Stimulated activated CD4-positive, alpha-beta T cell treated with anti-CD3 and anti-CD28 coated beads, Interleukin-1b, Interleukin-23, amount 100 ng/mL, for 1 hour (primary cell): ENCODE measurements around the gene PNPO.
A peak's percentile ranks its signal among the peaks of the same experiment; 100 is the strongest.
"Not testable (repeated sequence)": the region's sequence is repeated elsewhere in the genome, so short reads cannot be mapped to it uniquely, and the experiment has no call there.

ENCODE experiments used
- DNase-seq, 2 donors: peaks; one replicate each; pipeline ENCODE4 v3.0.0-alpha.2; 2020; ENCODE audit warnings: low read depth in 2 of 2

The PNPO gene

DNA sequence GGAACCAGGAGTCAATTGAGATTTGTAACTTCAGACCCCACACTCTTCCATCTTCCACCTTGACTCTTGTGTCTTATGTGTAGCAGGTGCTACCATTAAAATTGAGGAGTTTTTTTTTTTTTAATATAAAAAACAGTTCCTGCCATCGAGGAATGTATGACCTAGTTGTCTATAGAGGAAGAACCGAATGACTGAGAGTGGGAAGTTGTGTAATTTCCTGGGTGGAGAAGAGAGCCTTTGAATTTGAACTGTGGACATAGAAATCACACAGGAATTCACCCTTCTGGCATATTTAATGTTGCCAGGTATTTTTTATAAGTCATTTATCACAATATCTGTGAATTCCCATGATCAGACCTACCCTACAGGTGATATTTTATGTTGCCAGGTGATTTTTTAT is 23.4 kb upstream of the PNPO start:
- no peak for DNase-seq

DNA sequence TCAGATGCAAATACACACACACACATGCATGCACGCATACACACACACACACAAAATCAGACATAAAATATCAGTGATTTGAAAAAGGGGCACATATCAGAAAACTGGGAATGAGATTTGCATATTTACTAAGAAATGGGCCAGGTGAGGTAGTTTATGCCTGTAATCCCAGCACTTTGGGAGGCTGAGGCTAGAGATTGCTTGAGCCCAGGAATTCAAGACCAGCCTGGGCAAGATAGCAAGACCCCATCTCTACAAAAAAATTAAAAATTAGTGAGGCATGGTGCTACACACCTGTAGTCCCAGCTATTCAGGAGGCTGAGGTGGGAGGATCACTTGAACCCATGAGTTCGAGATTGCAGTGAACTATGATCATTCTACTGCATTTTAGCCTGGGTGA is 22.4 kb upstream of the PNPO start:
- no peak for DNase-seq

DNA sequence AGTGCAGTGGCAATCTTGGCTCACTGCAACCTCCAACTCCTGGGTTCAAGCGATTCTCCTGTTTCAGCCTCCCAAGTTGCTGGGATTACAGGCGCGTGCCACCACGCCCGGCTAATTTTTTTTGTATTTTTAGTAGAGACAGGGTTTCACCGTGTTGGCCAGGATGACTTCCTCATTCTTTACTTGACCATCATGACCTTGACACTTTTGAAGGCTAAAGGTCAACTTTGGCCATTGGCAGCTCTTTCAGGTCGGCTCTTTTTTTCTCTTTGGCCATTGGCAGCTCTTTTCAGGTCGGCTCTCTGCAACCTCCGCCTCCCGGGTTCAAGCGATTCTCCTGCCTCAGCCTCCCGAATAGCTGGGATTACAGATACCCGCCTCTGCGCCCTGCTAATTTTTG is 21.5 kb upstream of the PNPO start:
- DNase-seq: not testable (repeated sequence)

DNA sequence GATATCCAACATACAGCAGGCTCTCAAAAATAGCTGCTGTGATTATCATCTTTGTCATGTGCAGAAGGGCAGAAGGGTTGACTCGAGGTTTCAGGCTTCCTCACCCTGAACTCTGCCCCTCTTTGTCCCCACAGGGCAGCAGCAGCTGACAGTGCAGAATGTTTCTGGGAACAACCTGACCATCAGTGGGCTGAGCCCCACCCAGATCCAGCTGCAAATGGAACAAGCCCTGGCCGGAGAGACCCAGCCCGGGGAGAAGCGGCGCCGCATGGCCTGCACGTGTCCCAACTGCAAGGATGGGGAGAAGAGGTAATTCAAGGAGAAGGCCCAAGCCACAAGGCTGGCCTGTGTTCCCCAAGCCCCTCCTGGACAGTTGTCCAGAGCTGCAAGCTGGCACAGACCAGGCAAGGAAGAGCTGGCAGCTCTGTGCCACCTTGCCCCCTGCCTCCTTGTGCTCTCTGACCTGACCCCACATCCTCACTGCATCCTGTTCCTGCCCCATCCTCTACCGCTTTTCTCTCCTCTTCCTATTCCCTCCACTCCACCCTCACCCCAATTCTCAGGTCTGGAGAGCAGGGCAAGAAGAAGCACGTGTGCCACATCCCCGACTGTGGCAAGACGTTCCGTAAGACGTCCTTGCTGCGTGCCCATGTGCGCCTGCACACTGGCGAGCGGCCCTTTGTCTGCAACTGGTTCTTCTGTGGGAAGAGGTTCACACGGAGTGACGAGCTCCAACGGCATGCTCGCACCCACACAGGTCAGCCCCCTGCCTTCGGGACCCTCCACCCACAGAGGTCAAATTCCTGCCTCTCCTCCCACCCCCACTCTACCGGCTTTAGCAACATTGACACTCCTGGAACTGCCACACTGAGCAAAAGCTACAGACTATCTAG is 16.3 kb upstream of the PNPO start:
- no peak for DNase-seq

DNA sequence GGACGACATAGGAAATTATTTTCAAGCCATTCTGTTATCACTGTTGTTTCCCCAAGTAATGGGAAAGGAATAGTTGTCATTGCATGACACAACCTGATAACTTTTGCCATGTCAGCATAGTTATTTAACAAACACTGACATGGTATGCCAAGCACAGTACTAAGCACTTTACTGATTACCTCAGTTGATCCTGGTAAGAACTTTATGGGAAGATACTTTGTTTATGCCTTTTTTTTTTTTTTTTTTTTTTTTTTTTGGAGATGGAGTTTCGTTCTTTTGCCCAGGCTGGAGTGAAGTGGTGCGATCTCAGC is 15.7 kb upstream of the PNPO start:
- DNase-seq: no peak

DNA sequence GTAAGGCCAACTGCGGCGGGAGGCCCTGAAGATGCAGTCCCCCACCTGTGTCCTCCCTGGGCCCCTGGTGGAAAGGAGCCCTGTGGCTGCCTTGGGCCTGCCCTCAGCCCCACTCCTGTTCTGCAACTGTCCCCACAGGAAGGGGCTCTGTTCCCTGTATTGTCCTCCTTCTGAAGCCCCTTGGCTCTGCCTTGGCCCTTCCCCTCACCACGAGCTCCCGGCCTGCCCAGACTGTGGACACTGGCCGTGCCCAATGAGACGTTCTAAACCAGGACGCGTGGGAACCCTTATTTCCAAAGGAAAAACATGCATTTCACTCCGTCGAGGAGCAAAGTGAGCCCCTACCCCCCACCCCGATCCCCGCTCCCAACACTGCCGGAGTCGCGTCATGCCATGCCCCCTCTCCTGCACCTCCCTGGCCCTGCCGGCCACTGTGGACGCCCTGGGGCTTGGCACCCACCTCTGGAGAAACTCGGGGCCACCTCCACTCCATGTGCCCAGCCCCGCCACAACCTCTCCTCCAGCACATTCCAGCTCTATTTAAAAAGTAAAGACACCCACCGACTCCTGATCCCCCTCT is 13.5 kb upstream of the PNPO start:
- no peak for DNase-seq

DNA sequence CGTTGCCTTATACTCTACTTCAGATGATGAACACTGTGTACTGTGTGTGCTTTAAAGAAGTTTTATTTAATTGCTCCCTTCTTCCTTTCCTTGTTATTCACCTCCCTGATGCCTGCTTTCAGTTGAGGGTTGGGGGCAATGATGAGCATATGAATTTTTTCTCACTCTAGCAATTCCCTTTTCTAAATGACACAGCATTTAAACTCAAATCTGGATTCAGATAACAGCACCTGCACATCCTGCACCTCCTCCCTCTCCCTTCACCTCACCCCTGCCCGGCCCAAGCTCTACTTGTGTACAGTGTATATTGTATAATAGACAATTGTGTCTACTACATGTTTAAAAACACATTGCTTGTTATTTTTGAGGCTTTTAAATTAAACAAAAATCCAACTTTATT is 13.0 kb upstream of the PNPO start:
- DNase-seq: no peak

DNA sequence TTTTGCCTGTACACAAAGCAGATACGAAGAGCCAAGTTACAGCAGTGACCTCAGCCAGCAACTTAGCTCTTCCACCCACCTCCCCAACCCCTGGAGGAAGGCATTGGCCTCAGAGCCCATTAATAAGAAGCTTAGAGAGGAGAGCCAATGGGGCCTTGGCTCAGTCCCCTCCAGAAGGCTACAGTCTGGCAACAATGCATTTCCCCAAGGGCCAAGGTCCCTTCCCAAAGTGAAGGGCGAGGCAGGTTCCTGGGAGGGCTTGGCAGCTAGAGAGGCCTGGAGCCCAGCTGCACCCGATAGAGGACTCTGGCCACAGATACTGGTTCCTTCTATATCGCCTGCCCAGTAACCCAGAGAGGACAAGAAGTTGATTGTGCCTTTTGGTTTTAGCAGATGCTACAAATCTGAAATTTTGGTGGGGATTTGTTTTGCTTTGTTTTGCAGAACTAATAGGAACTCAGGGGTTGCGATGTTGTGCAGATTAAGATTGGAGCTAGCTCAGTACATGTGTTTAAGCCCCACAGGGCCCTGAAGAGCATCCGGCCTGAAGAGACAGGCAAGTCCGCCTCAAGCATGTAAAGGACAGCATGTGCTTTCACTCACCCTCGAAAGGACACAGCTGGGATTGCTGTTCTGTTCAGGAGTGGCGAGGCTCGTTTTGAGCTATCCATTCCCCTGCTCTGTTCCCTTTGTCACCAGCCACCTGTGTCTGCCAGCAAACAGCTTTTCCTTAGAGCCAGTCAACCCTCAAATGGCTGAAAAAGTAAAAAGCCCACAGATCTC is 12.0 kb upstream of the PNPO start:
- no peak for DNase-seq

DNA sequence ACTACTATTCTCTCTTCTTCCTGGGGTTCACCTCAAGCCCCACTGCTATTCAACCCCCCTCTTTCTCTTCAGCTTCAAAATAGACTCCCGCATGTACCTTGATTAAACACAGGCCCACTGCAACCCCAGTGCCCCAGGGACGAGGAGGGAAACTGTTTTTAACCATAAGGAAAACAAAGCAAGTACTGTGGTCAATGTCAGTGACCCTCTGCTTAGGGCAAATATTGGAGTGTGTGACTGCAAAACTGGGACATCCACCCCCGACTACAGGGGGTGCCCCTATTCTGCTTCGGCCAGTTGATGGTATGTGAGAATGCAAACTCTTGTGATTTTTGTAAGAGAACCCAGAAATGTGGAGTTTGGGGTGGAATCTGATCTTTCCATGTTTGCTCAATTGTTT is 9.5 kb upstream of the PNPO start:
- DNase-seq: no peak

DNA sequence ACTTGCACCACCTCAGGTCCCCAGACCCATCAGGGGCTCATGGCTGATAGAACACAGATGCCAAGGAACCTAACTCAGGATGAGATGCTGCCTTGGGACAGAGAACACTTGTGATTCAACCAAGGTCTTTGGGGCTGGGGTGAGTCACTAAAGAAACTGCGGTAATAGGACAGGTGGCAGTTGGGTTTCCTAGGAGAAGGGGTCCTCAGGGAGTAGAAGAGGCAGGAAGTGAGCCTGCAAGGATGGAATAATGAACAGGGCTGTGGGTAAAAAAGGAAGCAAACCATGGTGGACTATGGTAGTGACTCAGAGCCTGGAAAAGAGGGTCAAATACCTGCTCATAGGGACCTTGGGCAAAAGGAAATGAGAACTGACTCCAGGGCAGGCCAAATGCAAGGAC is 6.5 kb upstream of the PNPO start:
- no peak for DNase-seq

DNA sequence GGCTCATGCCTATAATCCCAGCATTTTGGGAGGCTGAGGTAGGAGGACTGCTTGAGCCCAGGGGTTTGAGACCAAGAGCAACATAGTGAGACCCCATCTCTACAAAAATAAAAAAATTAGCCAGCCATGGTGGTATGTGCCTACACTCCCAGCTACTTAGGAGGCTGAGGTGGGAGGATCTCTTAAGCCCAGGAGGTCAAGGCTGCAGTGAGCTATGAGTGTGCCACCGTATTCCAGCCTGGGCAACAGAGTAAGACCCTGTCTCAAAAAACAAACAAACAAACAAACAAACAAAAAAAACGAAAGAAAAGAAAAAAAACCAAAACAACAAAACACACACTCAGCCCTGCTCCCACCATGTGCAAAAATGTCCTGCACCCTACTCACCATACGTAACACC is 5.9 kb upstream of the PNPO start:
- DNase-seq: not testable (repeated sequence)

DNA sequence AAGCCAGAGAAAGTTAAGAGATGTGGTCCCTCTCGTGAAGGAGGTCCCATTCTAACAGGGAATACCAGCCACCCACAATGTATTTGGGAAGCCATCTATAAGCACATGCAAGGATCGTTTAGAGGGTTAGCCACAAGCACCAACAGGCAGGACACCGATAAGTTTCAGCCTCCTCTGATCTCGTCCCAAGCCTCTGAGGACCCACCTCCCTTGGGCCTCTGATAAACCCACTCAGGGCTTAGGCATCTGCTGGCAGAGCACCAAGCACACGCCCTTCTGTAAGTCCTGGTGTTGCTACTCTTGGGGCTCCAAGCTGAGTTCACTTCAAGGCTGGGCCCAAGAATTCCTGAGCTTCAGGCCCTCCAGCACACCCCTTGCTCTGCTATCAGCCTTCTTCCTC is 5.4 kb upstream of the PNPO start:
- DNase-seq: no peak

DNA sequence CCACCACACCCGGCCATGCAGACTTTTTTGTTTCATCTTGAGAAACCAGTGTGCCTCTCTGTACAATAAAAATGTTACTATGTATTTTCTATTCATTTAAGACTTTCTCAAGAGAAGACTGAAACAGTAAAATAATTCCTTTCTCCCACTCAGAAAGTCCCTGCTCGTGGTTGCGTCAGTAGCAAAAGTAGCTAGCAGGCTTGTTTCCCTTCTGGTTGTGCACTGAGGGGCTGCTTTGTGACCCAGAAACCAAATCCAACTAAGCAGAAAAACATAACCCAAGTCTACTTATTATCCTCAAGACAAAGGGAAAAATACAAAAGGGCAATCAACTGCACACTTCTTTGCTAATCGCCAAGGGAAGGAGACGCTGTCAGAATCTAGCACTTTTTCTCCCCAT is 3.4 kb upstream of the PNPO start:
- DNase-seq: no peak

DNA sequence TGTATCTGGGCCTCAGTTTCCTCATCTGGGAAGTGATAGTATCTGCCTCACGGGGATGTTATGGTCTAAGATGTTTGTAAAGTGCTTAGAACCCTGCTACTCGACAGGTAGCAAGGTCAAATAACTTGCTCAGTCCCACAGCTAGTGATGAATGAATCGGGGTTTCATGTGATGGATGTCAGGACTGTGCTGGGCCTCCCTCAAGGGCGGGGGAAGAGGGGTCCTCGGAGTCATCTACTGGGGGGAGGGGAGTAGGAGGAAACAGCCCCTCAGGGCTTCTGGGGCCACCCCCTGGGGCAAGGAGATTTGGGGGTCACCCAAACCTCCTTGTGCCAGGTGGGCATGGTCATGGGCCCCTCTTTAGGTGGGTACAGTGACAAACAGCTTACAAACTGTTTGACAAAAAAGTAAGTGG is 732 bp downstream of the PNPO start:
- DNase-seq: no peak

DNA sequence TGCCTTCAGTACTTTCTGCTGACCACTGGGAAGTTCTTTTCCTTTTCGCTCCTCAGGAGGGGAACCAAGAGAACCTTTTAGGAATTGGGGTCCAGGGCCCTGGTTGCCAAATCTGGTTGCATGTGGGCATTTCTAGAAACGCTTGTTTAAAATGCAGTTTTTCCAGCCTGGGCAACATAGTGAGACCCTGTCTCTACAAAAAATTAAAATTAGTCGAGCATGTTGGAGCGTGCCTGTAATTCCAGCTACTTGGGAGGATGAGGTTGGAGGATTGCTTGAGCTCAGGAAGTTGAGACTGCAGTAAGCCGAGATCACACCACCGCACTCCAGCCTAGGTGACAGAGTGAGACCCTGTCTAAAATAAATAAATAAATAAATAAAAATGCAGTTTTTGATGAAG is 1.2 kb downstream of the PNPO start:
- DNase-seq: no peak

DNA sequence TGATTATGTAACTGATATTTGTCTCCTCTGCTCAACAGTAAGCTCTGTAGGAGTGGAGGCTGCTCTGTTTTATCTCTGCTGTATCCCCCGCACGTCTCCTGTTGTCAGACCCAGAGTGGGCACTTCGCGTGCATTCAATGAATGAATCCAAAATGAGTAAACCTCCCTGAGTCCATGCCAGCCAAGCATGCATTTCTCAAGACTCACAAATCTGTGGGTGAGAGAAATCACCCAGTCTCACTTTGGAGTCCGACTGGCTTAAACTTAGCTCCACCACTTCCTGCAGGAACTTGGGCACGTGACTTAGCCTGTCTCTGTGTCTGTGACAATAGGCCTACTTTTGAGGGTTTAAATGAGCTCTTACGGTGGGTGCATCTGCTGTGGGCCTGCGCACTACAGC is 3.7 kb downstream of the PNPO start:
- no peak for DNase-seq

DNA sequence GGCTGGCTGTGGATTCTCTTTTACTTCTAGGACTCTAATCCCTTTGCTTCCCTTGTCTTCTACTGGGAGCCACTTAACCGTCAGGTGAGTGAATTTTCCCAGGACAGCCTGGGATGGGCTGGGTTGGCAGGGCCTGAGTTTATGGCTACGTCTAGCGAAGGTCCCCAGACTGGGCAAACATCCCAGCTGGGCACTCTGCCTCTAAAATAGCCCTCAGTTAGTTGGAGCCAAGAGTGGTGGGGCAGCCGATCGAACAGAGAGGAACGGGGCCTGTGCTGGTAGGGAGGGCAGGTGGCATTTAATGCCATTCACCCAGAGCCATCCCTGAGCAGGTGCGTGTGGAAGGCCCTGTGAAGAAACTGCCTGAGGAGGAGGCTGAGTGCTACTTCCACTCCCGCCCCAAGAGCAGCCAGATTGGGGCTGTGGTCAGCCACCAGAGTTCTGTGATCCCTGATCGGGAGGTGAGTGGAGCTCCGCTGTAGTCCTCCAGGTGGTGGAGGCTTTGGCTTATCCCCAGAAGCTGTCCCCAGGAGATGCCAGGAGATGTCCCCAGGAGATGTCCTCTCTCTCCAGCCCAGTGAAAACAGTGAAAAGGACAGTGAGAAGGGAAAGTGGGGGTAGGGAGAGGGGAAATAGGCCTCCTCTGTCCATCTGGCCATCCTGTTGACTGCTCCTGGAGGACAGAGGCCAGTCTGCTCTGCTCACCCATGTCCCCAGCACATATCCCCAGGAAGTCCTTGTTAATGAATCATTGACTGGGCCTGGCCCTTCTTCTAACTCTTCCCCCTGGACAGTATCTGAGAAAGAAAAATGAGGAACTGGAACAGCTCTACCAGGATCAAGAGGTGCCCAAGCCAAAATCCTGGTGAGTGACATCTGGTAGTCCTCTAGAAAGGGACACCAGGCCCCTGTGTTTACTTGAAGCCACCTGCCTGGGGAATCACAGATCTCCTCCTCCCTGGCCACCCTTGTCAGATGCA is 4.4 kb downstream of the PNPO start:
- DNase-seq: no peak

DNA sequence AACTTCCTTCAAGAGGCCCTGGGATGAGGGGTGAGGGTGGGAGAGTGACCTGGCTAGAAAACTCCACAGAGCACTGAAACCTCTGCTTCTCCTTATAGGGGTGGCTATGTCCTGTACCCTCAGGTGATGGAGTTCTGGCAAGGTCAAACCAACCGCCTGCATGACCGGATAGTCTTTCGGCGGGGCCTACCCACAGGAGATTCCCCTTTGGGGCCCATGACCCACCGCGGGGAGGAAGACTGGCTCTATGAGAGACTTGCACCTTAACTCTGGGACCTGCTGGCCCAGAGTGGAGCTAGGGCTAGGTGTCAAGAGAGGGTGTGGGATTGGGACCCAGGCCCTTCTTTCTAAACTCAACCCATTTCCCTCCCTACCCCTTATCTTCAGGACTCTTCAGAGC is 5.1 kb downstream of the PNPO start:
- no peak for DNase-seq

DNA sequence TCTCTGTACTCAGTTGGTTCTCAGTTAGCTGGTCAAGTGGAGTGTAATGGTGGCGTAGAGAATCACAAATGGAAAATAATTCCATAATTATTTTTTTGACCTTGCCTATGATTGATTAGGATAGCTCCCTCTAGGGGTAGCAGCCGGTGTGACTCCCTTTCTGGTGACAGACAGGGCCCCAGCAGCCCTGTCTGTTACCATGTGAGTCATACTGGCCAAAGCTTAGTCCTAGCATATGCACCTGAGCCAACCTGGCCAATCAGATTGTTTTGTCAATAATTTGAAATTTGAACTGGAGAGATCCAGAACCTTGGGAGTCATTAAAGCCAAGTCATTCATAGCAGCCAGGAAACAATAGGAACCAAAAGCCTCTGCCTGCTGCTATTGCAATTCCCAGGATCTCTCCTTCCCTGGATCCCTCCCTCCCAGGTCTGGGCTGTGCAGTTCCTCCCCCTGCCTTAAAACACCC is 5.6 kb downstream of the PNPO start:
- peak; percentile 20 to 51 for DNase-seq

DNA sequence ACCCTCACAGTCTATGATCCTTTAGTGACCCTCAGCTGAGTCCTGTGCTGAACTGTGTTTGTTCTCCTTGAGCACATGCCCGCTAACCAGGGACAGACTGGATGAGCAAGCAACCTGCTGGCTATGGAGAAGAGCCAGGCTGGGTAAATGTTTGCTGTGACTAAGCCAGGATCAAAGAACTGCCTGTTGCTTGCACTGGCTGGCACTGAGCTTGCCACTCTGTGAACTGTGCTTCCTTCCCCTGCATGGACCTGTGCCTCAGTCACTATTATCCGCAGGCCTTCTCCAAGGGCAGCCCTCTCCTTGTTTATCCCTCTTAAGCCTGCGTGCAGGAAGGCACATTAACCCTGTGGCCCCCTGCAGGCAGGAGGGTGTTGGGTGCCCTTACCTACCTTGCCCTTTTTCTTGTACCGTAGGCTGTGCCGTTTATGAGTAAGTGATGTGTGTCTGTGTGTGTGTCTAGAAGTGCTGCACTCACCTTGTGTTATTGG is 7.4 kb downstream of the PNPO start:
- no peak for DNase-seq

DNA sequence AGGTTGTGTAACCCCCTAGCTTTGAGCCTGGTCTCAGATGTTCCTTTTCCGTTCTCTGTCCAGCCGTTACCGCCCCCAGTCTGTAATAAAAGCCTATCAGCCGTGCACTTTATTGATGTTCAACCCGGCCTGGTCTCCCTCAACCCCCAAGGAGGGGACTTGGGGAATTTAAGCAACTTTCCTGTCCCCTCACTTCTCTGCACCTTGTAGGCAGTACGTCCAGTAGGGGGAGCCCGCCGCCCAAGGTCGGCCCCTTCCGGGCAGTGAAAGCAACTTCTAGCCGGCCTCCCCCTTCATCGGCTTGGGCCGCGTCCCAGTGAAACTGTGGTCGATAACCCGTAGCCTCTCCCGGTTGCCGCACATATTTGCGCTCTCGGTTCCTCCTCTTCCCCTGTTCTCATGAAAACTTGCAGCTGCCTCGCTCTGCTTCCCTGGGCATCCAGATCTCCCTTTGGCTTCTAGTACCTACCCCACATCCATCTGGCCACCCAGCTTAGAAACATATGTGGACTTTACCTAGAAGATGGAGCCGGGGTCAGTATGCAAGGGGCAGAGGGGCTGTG is 7.9 kb downstream of the PNPO start:
- DNase-seq: peak; percentile 53 to 63
